PFSK-1 (cell line): ENCODE measurements around the gene DPF3.

Source experiments
- POLR2AphosphoS5 ChIP-seq: IDR thresholded peaks from 2 replicates; pipeline ENCODE4 v1.6.1; 2012; ENCODE audit warnings: low read depth, mild to moderate bottlenecking, control low read depth, low read length, moderate library complexity
- TAF1 ChIP-seq: IDR thresholded peaks from 2 replicates; pipeline ENCODE4 v1.6.1; 2012; ENCODE audit warnings: low read length, control low read depth, borderline replicate concordance; ENCODE audit not compliant: insufficient read depth

DNA sequence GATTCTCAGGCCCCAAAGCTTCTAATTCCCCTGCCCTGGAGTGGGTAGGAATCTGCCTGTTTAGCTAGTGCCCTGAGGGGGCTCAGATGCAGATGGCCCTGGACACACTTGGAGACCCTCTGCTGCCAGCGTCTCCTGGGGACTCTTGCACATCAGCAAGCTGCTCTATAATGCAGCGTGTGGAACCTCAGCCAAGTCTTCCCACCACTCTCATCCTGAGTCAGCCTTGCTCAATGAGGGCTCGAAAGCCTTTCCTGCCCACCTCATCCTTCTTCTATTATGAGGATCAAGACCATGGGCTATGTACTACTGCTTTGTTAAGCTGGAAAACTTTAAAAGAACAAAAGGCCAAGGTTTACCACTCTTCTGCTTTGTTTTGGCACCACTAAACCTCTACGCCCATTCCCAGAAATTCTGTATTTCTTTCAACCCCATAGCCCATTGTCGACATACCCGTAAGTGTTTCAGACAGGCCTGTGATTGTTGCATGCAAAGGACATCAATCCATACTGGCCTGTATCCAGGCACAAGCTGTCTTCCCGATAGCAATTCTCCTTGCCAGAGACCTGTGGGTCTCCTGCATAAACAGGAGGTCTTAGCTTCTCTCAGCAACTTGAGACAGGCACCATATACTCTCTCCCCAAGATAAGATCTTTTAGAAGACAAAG, 246.9 kb downstream of the DPF3 start:
- TF ChIP-seq TAF1 (no peak), POLR2AphosphoS5 (no peak)
